ENCODE measurements around the gene KLRD1. TPM values are rescaled to one million over a fixed set of nuclear protein-coding genes. Genes with fewer than 3 reads are reported as not detected.
A peak's percentile ranks its signal among the peaks of the same experiment; 100 is the strongest.
"Not testable (repeated sequence)": the region's sequence is repeated elsewhere in the genome, so short reads cannot be mapped to it uniquely, and the experiment has no call there.

Gene KLRD1
- total and polyA plus RNA-seq, 2 of the 4 experiments (the other 2 are of a cell fraction) = under 0.01 TPM

- dilution Hi-C loops (cut with HindIII; ENCODE audit: low sequenced_read_pairs, unreplicated experiment) (no loop called here), intact Hi-C loops (cut with micrococcal nuclease) (loop anchor here (1.0 to 5.0 kb wide), 5 partner anchors 94 to 419 kb away; partner anchors contain the start of gene STYK1), in situ Hi-C loops (cut with MboI; ENCODE audit: low sequenced_read_pairs) (no loop called here)
- no CpG with 5 or more reads among the region's 2 CpGs for WGBS, 2 experiments (ENCODE audit: extremely low coverage in 2 of 2, insufficient read length in 1 of 2)
- Histone ChIP-seq H3K23ac (ENCODE audit: low read depth, low read length) (no peak overlapping the region), H2AK5ac (ENCODE audit: low read depth, low read length) (no peak overlapping the region), H3K56ac (ENCODE audit: extremely low read depth, insufficient read depth, low read length) (no peak overlapping the region), H4K8ac (ENCODE audit: low read depth in 2 of 2, low read length in 2 of 2) (no peak overlapping the region), H3K79me1 (ENCODE audit: low read depth in 1 of 2, low read length in 2 of 2) (no peaks in the 10 kb centered on the region), H4K20me1 (ENCODE audit: insufficient read depth, low read length) (no peaks in the 10 kb centered on the region), H3K4me3 (ENCODE audit: insufficient read depth, low read depth, low read length) (no peak overlapping the region), H3K14ac (replicated peaks; ENCODE audit: low read depth, low read length) (no peak overlapping the region), H2BK15ac (ENCODE audit: low read depth, low read length) (no peak overlapping the region), H3K4me2 (ENCODE audit: low read depth, low read length) (no peak overlapping the region), H3K9me1 (ENCODE audit: insufficient read depth, low read length) (no peaks in the 10 kb centered on the region), H2BK5ac (ENCODE audit: low read depth, low read length, poor library complexity, severe bottlenecking) (no peak overlapping the region), H4K91ac (ENCODE audit: insufficient read depth, low read depth, low read length) (no peak overlapping the region), H3K27me3 (ENCODE audit: control insufficient read depth, insufficient read depth, low read length) (peaks cover 4% of the 10 kb centered on the region), H3K27ac (ENCODE audit: insufficient read depth, low read length) (no peak overlapping the region), H2BK20ac (ENCODE audit: low read depth, low read length) (no peak overlapping the region), H3K36me3 (ENCODE audit: control insufficient read depth, insufficient read depth, low read length) (no peaks in the 10 kb centered on the region), H3K4ac (ENCODE audit: low read depth, low read length) (no peak overlapping the region), H3K18ac (ENCODE audit: low read depth, low read length) (no peak overlapping the region), H2BK120ac (ENCODE audit: low read depth, low read length) (no peak overlapping the region), H2AK9ac (replicated peaks; ENCODE audit: low read depth, low read length, poor library complexity) (no peak overlapping the region), H3K9ac (ENCODE audit: low read depth, low read length) (no peak overlapping the region), H3K9me3 (ENCODE audit: control insufficient read depth, insufficient read depth, low read length) (no peaks in the 10 kb centered on the region), H3K4me1 (ENCODE audit: control insufficient read depth, insufficient read depth, low read length) (no peaks in the 10 kb centered on the region), H2AFZ (replicated peaks; ENCODE audit: low read length, poor library complexity) (no peak overlapping the region), H4K5ac (ENCODE audit: low read depth, low read length) (no peak overlapping the region)
- CTCF ChIA-PET = interaction anchor here (0.5 to 0.7 kb wide), 3 partner anchors 9 to 347 kb away, joined by 3 read pairs; no protein-coding TSS in a partner anchor
- POLR2A ChIA-PET (ENCODE audit: unreplicated experiment) = no interaction called here
- ATAC-seq (ENCODE audit: low read depth) (peak; percentile 94), DNase-seq (peak; percentile 62)
- BruUV-seq (replicated peaks) = no TSS peak
- TF ChIP-seq RAD21 (IDR thresholded peaks at IDR 0.05; ENCODE audit: low read length) (peak; percentile 87), SMC3 (IDR thresholded peaks at IDR 0.05; ENCODE audit: low read depth, low read length) (peak; percentile 86), BHLHE40 (IDR thresholded peaks at IDR 0.05; ENCODE audit: low read depth, low read length) (no peak), CTCF (conservative IDR thresholded peaks at IDR 0.05; ENCODE audit: low read depth, low read length) (peak; percentile 90)
Measured at GRCh38 chr12:10331642-10332239, 24.1 kb downstream of the KLRD1 start.

GRCh38 chr12:10336196-10336595, 28.5 kb downstream of the KLRD1 start:
- H3K79me1 ChIP-seq (ENCODE audit: low read depth in 1 of 2, low read length in 2 of 2); in situ Hi-C loops (cut with MboI; ENCODE audit: low sequenced_read_pairs); CTCF ChIA-PET; H2BK120ac ChIP-seq (ENCODE audit: low read depth, low read length); DNase-seq; H2AK9ac ChIP-seq (replicated peaks; ENCODE audit: low read depth, low read length, poor library complexity); H3K4me2 ChIP-seq (ENCODE audit: low read depth, low read length); POLR2A ChIA-PET (ENCODE audit: unreplicated experiment); BruUV-seq (replicated peaks); H2BK20ac ChIP-seq (ENCODE audit: low read depth, low read length); H4K5ac ChIP-seq (ENCODE audit: low read depth, low read length); H2AFZ ChIP-seq (replicated peaks; ENCODE audit: low read length, poor library complexity); H3K36me3 ChIP-seq (ENCODE audit: control insufficient read depth, insufficient read depth, low read length); H2BK5ac ChIP-seq (ENCODE audit: low read depth, low read length, poor library complexity, severe bottlenecking); H3K4me1 ChIP-seq (ENCODE audit: control insufficient read depth, insufficient read depth, low read length); H2BK15ac ChIP-seq (ENCODE audit: low read depth, low read length); ATAC-seq (ENCODE audit: low read depth); H4K20me1 ChIP-seq (ENCODE audit: insufficient read depth, low read length); H3K27me3 ChIP-seq (ENCODE audit: control insufficient read depth, insufficient read depth, low read length); dilution Hi-C loops (cut with HindIII; ENCODE audit: low sequenced_read_pairs, unreplicated experiment); H3K27ac ChIP-seq (ENCODE audit: insufficient read depth, low read length); H3K56ac ChIP-seq (ENCODE audit: extremely low read depth, insufficient read depth, low read length); H3K4me3 ChIP-seq (ENCODE audit: insufficient read depth, low read depth, low read length); H3K23ac ChIP-seq (ENCODE audit: low read depth, low read length); H4K91ac ChIP-seq (ENCODE audit: insufficient read depth, low read depth, low read length); H3K14ac ChIP-seq (replicated peaks; ENCODE audit: low read depth, low read length); H3K9me1 ChIP-seq (ENCODE audit: insufficient read depth, low read length); H2AK5ac ChIP-seq (ENCODE audit: low read depth, low read length); H4K8ac ChIP-seq (ENCODE audit: low read depth in 2 of 2, low read length in 2 of 2); H3K4ac ChIP-seq (ENCODE audit: low read depth, low read length); H3K9me3 ChIP-seq (ENCODE audit: control insufficient read depth, insufficient read depth, low read length); H3K18ac ChIP-seq (ENCODE audit: low read depth, low read length); intact Hi-C loops (cut with micrococcal nuclease); H3K9ac ChIP-seq (ENCODE audit: low read depth, low read length): not testable (repeated sequence)
- no CpG with 5 or more reads among the region's 4 CpGs for WGBS, 2 experiments (ENCODE audit: extremely low coverage in 2 of 2, insufficient read length in 1 of 2)
